Activated CD4-positive, alpha-beta T cell treated with anti-CD3 and anti-CD28 coated beads for 48 hours (primary cell): Measurements from ENCODE around the gene PHC2.
A peak's percentile ranks its signal among the peaks of the same experiment; 100 is the strongest.
"Not testable (repeated sequence)": the region's sequence is repeated elsewhere in the genome, so short reads cannot be mapped to it uniquely, and the experiment has no call there.

ENCODE experiments used
- DNase-seq: peaks from one replicate; pipeline ENCODE4 v3.0.0-alpha.2; 2020

PHC2 gene

GRCh38 chr1:33306653-33307493 is 124.0 kb downstream of the PHC2 start:
- DNase-seq, result peak; percentile 20

- DNase-seq, result no peak
Observed at GRCh38 chr1:33305816-33306652, 124.9 kb downstream of the PHC2 start.

GRCh38 chr1:33305016-33305415 is 125.9 kb downstream of the PHC2 start:
- no peak for DNase-seq

GRCh38 chr1:33302325-33302724 is 128.6 kb downstream of the PHC2 start:
- peak; percentile 35 for DNase-seq

DNA sequence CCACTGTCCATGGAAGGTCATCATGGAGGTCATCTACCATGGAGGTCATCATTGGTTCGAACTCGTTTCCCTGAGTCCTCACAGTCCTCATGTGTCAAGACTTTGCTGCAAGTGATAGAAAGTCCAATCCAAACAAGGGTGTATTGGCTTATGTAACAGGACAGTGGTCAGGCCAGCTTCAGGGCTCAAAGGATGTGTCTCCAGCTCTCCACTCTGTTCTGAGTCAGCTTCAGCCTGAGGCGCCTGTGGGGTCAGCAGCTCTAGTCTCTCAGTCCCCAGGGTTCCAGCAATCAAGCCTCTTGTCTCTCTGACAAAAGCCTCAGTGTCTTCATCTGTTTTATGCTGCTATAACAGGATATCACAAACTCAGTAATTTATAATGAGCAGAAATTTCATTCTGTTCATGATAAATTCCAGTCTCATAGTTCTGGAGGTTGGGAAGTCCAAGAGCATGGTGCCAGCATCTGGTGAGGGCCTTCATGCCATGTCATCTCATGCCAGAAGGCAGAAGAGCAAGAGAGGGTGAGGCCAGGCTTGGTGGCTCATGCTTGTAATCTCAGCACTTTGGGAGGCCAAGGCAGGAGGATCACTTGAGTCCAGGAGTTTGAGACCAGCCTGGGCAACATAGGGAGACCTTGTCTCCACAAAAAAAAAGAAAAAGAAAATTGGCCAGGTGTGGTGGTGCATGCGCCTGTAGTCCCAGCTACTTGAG is 129.5 kb downstream of the PHC2 start:
- no peak for DNase-seq

- no peak for DNase-seq
Observed at GRCh38 chr1:33300673-33301072, 130.2 kb downstream of the PHC2 start.

GRCh38 chr1:33299461-33300155 is 131.3 kb downstream of the PHC2 start:
- DNase-seq, result no peak

DNA sequence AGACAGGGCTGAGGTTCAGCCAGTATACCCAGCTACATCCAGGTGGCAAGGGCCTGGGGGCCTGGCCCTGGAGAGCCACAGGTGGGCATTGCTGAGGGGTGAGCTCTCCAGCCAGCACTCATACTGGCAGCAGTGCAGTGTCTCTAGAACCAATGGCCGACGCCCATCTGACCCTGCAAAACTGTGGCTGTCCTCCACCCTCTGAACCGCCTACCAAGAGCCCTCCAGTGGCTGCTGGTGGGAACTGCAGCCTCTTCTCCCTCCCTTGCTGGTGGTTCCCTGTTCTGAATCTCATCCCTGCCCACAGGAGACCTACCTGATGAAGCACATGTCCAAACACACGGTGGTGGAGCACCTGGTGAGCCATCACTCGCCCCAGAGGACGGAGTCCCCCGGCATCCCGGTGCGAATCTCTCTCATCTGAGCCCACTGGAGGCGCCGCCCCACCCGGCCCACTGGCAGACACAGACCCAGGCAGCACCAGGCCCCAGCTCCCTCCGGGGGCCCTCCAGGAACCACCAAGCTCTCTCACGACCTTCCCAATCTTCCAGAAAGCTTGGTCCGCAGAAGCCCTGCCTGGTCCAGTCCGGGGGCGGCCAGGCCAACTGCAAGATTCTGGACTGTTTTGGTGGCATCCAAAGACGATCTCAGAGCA is 132.1 kb downstream of the PHC2 start:
- DNase-seq, result peak; percentile 78

- DNase-seq, result no peak
Observed at GRCh38 chr1:33297911-33298622, 132.8 kb downstream of the PHC2 start.

DNA sequence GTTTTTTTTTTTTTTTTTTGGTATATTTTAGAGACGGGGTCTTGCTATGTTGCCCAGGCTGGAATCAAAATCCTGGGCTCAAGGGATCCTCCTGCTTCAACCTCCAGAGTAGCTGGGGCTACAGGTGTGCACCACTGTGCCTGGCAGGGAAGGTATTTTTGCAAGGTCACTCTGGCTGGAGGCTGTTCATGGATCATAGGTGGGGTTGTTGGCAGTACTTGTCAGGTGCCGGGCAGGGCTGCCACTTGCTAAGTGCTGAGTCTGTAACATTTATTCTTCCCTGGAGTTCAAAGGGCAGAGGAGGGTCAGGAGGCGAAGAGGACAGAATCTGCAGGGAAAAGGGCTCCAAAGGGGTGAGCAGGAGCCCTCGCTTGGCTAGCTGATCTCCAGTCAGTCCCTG is 134.1 kb downstream of the PHC2 start:
- DNase-seq, result no peak

DNA sequence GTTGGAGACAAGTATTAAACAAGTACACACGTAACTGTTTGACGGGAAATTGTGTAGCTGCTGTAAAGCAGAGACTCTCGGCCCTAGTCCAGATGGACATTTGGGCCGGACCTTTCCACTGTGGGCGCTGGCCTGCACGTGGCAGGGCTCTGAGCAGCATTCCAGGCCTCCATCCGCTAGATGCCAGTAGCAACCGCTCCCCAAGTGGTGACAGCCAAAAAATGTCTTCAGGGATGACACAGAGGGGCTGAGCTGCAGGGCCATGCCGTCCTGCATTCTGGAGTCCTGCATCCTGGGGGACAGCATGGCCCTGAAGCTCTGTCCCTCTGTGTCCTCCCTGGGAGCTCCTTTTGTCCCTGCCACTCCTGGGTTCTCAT is 134.8 kb downstream of the PHC2 start:
- no peak for DNase-seq

- peak; percentile 92 for DNase-seq
Observed at GRCh38 chr1:33295450-33296081, 135.3 kb downstream of the PHC2 start.

DNA sequence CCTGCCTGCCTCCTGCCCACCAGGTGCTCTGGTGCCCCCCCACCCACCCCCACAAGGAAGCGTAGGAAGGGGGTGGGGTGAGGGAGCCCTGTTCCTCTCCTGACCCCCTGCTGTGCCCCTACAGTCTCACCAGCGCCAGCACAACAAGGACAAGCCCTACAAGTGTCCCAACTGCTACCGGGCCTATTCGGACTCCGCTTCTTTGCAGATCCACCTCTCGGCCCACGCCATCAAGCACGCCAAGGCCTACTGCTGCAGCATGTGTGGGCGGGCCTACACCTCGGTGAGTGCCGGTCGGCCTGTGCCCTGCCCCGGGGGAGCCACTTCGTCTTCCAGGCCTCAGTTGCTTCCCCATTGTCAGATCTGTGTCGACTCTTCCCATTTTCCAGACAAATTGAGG is 135.9 kb downstream of the PHC2 start:
- DNase-seq, result no peak

DNA sequence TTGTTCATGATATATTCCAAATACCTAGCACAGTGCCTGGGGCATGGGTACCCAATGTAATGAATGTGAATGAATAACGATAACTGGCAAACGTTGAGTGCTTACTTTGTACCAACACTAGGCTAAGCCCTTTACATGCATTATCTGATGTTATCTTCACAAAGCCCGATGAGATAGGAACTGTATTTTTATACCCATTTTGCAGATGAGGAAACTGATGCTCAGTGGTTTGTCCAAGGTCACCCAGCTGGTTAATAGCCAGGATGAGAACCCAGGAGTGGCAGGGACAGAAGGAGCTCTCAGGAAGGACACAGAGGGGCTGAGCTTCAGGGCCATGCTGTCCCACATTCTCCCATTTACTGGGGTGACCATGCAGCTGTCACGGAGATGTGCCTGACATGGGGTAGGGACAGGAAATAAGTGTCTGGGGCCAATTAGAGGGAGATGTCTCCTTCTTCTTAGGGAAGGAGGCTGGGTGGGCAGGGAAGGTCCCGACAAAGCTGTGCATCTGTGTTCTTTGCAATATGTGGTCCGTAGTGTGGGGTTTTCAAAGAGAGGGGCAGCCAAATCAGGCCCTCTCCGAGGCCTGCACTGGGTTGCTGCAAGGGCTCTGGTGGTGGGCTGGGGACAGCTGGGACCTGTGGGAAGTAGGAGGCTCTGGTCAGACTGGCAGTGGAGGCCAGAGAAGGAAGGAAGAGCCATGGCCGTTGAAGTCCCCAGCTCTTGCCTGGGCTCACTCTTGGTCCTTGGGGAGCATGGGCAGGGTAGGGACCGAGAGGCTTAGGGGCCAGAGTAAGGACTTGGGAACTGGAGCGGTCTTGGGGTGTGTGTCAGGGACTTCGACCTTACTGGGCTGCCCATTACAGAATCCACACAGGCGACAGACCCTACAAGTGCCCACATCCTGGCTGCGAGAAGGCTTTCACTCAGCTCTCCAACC is 136.6 kb downstream of the PHC2 start:
- no peak for DNase-seq

GRCh38 chr1:33292726-33293340 is 138.1 kb downstream of the PHC2 start:
- DNase-seq, result no peak

DNA sequence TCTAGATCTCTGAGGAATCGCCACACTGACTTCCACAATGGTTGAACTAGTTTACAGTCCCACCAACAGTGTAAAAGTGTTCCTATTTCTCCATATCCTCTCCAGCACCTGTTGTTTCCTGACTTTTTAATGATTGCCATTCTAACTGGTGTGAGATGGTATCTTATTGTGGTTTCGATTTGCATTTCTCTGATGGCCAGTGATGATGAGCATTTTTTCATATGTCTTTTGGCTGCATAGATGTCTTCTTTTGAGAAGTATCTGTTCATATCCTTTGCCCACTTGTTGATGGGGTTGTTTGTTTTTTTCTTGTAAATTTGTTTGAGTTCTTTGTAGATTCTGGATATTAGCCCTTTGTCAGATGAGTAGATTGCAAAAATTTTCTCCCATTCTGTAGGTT is 140.3 kb downstream of the PHC2 start:
- DNase-seq, result not testable (repeated sequence)

DNA sequence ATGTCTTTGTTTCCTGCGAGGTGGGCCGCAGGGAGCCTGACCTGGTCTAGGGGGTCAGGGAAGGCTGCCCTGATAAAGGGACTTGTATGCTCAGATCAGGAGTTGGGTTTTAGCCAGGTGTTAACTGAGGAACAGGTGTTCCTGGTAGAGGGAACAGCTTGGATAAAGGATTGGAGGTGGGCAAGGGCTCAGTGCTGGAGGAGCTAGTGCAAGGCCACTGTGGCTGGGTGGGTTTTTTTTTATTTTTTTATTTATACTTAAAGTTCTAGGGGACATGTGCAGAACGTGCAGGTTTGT is 141.1 kb downstream of the PHC2 start:
- no peak for DNase-seq

DNA sequence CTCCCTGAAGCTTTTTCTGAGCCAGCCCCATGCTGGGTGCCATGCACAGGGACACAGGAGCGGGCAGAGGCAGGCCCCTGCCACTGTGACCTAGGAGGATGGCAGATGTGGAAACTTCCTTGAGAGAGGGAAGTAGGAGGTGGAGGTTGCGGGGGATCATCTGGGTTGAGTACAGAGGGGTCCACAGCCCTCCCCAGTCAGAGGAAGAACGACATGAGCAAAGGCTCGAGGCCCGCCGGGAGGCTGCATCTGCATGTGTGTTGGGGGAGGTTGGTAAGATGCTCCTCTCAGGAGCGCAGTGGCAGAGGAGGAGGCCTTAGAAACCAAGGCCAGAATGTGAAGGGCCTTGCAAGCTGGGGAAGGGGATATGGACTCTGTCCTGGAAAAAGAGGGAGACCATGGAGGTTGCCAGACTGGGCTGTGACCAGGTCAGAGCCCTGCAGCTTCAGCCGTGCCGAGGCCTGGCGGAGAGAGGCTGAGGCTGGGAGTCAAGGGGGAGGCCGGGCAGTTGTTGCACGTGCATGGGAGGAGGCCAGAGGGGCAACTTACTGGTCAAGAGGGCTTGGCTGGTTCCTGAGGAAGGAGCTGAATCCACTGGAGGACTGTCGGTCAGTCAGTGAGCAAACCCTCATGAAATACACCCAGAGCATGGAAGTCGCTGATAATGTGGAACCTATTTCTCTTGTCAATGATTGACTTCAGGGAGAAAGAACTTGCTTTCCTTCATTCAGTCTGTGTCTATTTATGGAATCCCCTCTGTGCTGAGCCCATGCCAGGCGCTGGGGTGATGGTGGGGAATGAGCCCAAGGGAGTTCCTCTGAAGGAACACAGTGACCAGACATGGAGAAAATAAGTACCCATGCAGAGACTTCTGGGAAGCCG is 141.7 kb downstream of the PHC2 start:
- no peak for DNase-seq

DNA sequence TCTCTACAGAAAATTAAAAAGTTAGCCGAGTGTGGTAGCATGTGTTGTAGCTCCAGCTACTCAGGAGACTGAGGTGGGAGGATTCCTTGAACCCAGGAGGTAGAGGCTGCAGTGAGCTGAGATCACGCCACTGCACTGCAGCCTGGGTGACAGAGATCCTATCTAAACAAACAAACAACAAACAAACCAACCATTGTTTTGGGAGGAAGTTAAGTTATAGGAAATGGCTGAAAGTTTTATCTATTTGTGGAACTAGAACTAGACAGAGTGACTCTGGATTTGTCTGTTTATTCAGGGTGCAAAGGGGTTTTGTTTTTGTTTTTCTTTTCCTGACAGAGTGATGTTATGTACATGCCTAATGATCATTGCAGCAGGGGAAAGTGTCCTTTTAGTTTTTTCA is 143.6 kb downstream of the PHC2 start:
- DNase-seq, result no peak
